OCI-M2 (cell line): ENCODE measurements around the gene PRKCH.

Experiments
- DNase-seq: peaks from one replicate; lab custom pipeline; 2025; ENCODE audit not compliant: unreplicated experiment; lab: John Stamatoyannopoulos, UW

PRKCH gene

GRCh38 chr14:61471297-61472005, 150.1 kb downstream of the PRKCH start:
- DNase-seq, result no peak

- DNase-seq, result no peak
These were observed 150.8 kb downstream of the PRKCH start for GRCh38 chr14:61472011-61472672.

- no peak for DNase-seq
These were observed 151.5 kb downstream of the PRKCH start for GRCh38 chr14:61472801-61473376.

GRCh38 chr14:61474015-61474414, 152.6 kb downstream of the PRKCH start:
- no peak for DNase-seq

GRCh38 chr14:61474701-61475100, 153.3 kb downstream of the PRKCH start:
- no peak for DNase-seq

GRCh38 chr14:61475316-61475715, 153.9 kb downstream of the PRKCH start:
- peak; percentile 27 for DNase-seq

- no peak for DNase-seq
These were observed 154.8 kb downstream of the PRKCH start for GRCh38 chr14:61476105-61476753.

- DNase-seq, result peak; percentile 19
These were observed 155.5 kb downstream of the PRKCH start for GRCh38 chr14:61476754-61477410.

- DNase-seq, result no peak
These were observed 156.5 kb downstream of the PRKCH start for GRCh38 chr14:61477712-61478462.

GRCh38 chr14:61478971-61479473, 157.6 kb downstream of the PRKCH start:
- no peak for DNase-seq

- no peak for DNase-seq
These were observed 158.5 kb downstream of the PRKCH start for GRCh38 chr14:61479746-61480502.

- no peak for DNase-seq
These were observed 159.4 kb downstream of the PRKCH start for GRCh38 chr14:61480704-61481285.

- no peak for DNase-seq
These were observed 160.3 kb downstream of the PRKCH start for GRCh38 chr14:61481701-61482100.

- DNase-seq, result no peak
These were observed 161.2 kb downstream of the PRKCH start for GRCh38 chr14:61482348-61483206.

- DNase-seq, result no peak
These were observed 162.1 kb downstream of the PRKCH start for GRCh38 chr14:61483476-61483875.

- no peak for DNase-seq
These were observed 162.7 kb downstream of the PRKCH start for GRCh38 chr14:61484031-61484430.

GRCh38 chr14:61484826-61485584, 163.6 kb downstream of the PRKCH start:
- DNase-seq, result no peak

- no peak for DNase-seq
These were observed 164.3 kb downstream of the PRKCH start for GRCh38 chr14:61485661-61486060.
